Activated naive CD4-positive, alpha-beta T cell treated with anti-CD3 and anti-CD28 coated beads, Interleukin-2, amount 50 U/mL, for 72 hours (primary cell): ENCODE data around the gene SHROOM4. TPM values are rescaled to one million over a fixed set of nuclear protein-coding genes. Genes with fewer than 3 reads are reported as not detected.
A peak's percentile ranks its signal among the peaks of the same experiment; 100 is the strongest.

Source experiments
- ATAC-seq, 2 donors: fragments of 150-1000 bp; cut with Tn5 transposase; 2 replicates each; pipeline ENCODE4 v1.10.0; 2021; ENCODE audit warnings: mild to moderate bottlenecking in 2 of 2, moderate library complexity in 2 of 2
- DNase-seq, 2 donors: peaks; one replicate each; pipeline ENCODE4 v3.0.0; 2021 to 2022; ENCODE audit warnings: low spot score in 2 of 2
- H3K27ac Mint-ChIP-seq, 2 donors: one replicate each; pipeline ENCODE4 v1.8.0; 2022; ENCODE audit warnings: mild to moderate bottlenecking in 2 of 2, mixed read lengths in 2 of 2
- H3K36me3 Mint-ChIP-seq, 2 donors: one replicate each; pipeline ENCODE4 v1.8.0; 2022; ENCODE audit warnings: mixed read lengths in 2 of 2
- H3K9me3 Mint-ChIP-seq, 2 donors: one replicate each; pipeline ENCODE4 v1.8.0; 2022; ENCODE audit warnings: mixed read lengths in 2 of 2
- total RNA-seq, 2 donors: library from RNA; stranded (reverse); gene quantifications; one replicate each; pipeline ENCODE4 v1.2.3, GENCODE V29; 2022

The SHROOM4 gene
- not detected for total RNA-seq

GRCh38 chrX:50813843-50814661 lies at the start of gene SHROOM4:
Gene SHROOM4, minus strand, starts transcription at chrX:50814194. Its CDS starts 176 bp downstream, at chrX:50814018.
- DNase-seq (peak in 1 of 2 donors; percentile 2), ATAC-seq (no peak)
- H3K27ac Mint-ChIP-seq = no peak within 1 kb of the TSS
- H3K36me3 Mint-ChIP-seq = no peaks in the 10 kb centered on the region
- no peaks in the 10 kb centered on the region for H3K9me3 Mint-ChIP-seq

- no peaks in the 10 kb centered on the region for H3K36me3 Mint-ChIP-seq
- H3K27ac Mint-ChIP-seq = no peak overlapping the region
- no peak for DNase-seq
- no peaks in the 10 kb centered on the region for H3K9me3 Mint-ChIP-seq
- ATAC-seq = no peak
These were observed 49.5 kb upstream of the SHROOM4 start for GRCh38 chrX:50863471-50863870.

- no peaks in the 10 kb centered on the region for H3K9me3 Mint-ChIP-seq
- no peak overlapping the region for H3K27ac Mint-ChIP-seq
- DNase-seq = no peak
These were observed 46.5 kb upstream of the SHROOM4 start for GRCh38 chrX:50860518-50860917.

GRCh38 chrX:50858548-50858947 lies 44.6 kb upstream of the SHROOM4 start:
- Mint-ChIP-seq H3K36me3 (no peaks in the 10 kb centered on the region), H3K9me3 (no peaks in the 10 kb centered on the region), H3K27ac (no peak overlapping the region)
- ATAC-seq (no peak), DNase-seq (no peak)

More at GRCh38 chrX:50860518-50860917, 46.5 kb upstream of the SHROOM4 start:
- no peaks in the 10 kb centered on the region for H3K36me3 Mint-ChIP-seq
- ATAC-seq = no peak

- no peaks in the 10 kb centered on the region for H3K36me3 Mint-ChIP-seq
These were observed 39.4 kb upstream of the SHROOM4 start for GRCh38 chrX:50853399-50853798.

DNA sequence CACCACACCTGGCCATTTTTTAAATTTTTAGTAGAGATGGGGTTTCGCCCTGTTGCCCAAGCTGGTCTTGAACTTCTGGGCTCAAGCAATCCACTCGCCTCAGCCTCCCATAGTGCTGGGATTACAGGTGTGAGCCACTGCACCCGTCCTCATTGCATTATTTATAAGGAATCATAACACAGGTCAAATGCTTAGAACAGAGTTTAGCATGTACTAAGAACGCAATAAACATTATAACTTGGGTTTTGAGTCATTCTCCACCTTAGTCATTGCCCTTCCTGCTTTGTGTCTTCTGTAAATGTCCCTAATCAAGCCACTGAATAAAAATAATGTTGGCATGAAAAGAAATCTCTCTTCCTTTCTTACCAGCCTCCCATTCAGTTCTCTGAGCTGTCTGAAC lies 38.5 kb upstream of the SHROOM4 start:
- ATAC-seq = no peak
- Mint-ChIP-seq H3K27ac (no peak overlapping the region), H3K36me3 (no peaks in the 10 kb centered on the region), H3K9me3 (no peaks in the 10 kb centered on the region)
- DNase-seq = no peak

More at GRCh38 chrX:50853399-50853798, 39.4 kb upstream of the SHROOM4 start:
- no peak overlapping the region for H3K27ac Mint-ChIP-seq
- no peak for ATAC-seq
- H3K9me3 Mint-ChIP-seq = no peaks in the 10 kb centered on the region
- DNase-seq = no peak

GRCh38 chrX:50842221-50842620 lies 28.2 kb upstream of the SHROOM4 start:
- H3K27ac Mint-ChIP-seq = no peak overlapping the region
- H3K9me3 Mint-ChIP-seq = no peaks in the 10 kb centered on the region
- no peak for ATAC-seq
- no peak for DNase-seq
- no peaks in the 10 kb centered on the region for H3K36me3 Mint-ChIP-seq

GRCh38 chrX:50839730-50840129 lies 25.7 kb upstream of the SHROOM4 start:
- no peak for DNase-seq
- no peaks in the 10 kb centered on the region for H3K36me3 Mint-ChIP-seq
- no peak for ATAC-seq
- H3K27ac Mint-ChIP-seq = no peak overlapping the region
- no peaks in the 10 kb centered on the region for H3K9me3 Mint-ChIP-seq

DNA sequence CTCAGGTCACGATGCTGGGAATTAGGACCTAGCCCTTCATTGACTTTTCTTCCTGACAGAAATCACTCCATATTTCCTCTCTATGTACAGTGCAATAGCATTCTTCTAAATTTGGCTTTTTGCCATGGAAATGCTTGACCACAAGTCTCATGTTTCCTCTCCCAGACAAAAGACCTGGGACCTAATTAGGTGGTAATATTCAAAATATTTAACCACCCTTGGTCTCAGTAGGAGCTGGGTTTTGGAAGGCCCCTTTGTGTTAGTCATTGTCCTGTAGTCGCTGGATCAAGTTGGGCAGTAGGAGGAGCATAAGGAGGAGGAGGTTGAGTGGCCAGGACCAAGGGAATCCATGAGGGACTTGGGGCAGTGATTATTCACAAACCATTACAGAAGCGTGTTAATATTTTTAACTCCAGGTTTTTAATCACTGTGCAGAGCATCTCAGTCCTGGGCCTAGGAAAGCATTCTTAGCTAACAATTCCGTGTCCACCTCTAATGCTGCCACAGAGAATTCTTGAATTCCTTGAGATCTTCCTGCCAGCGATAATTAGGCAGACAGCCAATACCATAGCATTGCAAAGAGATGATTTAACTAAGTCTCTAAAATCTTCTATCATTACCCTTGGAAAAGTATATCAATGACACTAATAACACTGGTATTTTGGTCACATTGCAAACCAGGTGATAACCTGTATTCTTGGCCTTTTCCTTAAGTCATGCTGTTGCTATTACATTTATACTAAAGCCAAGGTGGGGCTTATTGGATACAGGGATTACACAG lies 25.0 kb upstream of the SHROOM4 start:
- H3K9me3 Mint-ChIP-seq = no peaks in the 10 kb centered on the region
- H3K27ac Mint-ChIP-seq = no peak overlapping the region

DNA sequence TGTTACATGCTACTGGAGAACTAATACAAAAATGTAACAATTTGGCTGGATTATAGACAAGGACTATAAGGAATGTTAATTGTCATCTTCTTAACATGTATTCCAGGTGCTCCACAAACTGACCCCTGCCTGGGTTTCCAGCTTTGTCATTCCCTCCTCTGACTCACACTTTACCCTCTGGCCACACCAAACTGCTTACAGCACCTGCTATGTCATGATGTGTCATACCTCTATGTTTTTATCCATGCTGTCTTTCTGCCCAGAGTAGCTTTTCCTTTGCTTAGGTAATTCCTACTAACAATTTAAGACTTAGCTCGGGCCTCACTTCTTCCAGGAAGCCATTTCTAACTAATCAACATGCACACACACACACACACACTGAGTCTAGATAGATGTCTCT lies 14.0 kb upstream of the SHROOM4 start:
- ATAC-seq = no peak

More for the DNA sequence above, 25.0 kb upstream of the SHROOM4 start:
- no peaks in the 10 kb centered on the region for H3K36me3 Mint-ChIP-seq
- DNase-seq (no peak), ATAC-seq (no peak)

GRCh38 chrX:50825825-50826224 lies 11.8 kb upstream of the SHROOM4 start:
- DNase-seq (no peak), ATAC-seq (no peak)
- Mint-ChIP-seq H3K27ac (no peak overlapping the region), H3K36me3 (no peaks in the 10 kb centered on the region), H3K9me3 (no peaks in the 10 kb centered on the region)

More for the DNA sequence above, 14.0 kb upstream of the SHROOM4 start:
- DNase-seq = no peak
- no peaks in the 10 kb centered on the region for H3K9me3 Mint-ChIP-seq
- no peaks in the 10 kb centered on the region for H3K36me3 Mint-ChIP-seq
- no peak overlapping the region for H3K27ac Mint-ChIP-seq

- Mint-ChIP-seq H3K27ac (no peak overlapping the region), H3K9me3 (no peaks in the 10 kb centered on the region), H3K36me3 (no peaks in the 10 kb centered on the region)
- ATAC-seq (no peak), DNase-seq (no peak)
These were observed 5.0 kb upstream of the SHROOM4 start for GRCh38 chrX:50818986-50819385.

GRCh38 chrX:50815120-50815519 lies 1.1 kb upstream of the SHROOM4 start:
- DNase-seq = no peak
- H3K27ac Mint-ChIP-seq = peak overlapping the region in 1 of 2 donors; percentile 14
- no peaks in the 10 kb centered on the region for H3K36me3 Mint-ChIP-seq
- ATAC-seq = no peak
- no peaks in the 10 kb centered on the region for H3K9me3 Mint-ChIP-seq

DNA sequence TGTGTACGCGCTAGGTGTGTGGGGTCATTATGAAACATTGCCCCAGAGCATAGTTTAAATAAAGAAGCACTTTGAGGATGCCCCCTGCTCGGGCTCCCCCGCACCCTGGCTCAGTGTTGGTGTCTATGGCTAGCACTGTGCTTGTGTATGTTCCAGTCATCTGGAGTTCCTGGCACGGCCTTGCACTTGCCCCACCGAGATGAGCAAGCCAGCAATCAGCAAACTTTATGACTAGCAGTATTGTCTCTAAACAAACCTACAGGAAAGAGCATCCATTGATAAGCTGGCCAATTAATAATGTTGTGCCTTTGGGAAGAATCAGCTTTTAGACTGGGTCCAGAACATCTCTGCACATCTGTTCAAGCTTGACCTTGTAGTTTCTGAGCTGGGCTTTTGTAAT lies 707 bp upstream of the SHROOM4 start:
- no peaks in the 10 kb centered on the region for H3K9me3 Mint-ChIP-seq
- no peak overlapping the region for H3K27ac Mint-ChIP-seq
- ATAC-seq (no peak), DNase-seq (no peak)
- H3K36me3 Mint-ChIP-seq = no peaks in the 10 kb centered on the region

GRCh38 chrX:50812995-50813842 lies 775 bp downstream of the SHROOM4 start:
- peak in 1 of 2 donors; percentile 5 for DNase-seq
- Mint-ChIP-seq H3K36me3 (no peaks in the 10 kb centered on the region), H3K9me3 (no peaks in the 10 kb centered on the region), H3K27ac (no peak overlapping the region)
- ATAC-seq = peak in 1 of 2 donors; percentile 34

GRCh38 chrX:50805276-50805675 lies 8.7 kb downstream of the SHROOM4 start:
- DNase-seq = no peak
- H3K9me3 Mint-ChIP-seq = no peaks in the 10 kb centered on the region
- no peak overlapping the region for H3K27ac Mint-ChIP-seq
- no peak for ATAC-seq
- no peaks in the 10 kb centered on the region for H3K36me3 Mint-ChIP-seq

DNA sequence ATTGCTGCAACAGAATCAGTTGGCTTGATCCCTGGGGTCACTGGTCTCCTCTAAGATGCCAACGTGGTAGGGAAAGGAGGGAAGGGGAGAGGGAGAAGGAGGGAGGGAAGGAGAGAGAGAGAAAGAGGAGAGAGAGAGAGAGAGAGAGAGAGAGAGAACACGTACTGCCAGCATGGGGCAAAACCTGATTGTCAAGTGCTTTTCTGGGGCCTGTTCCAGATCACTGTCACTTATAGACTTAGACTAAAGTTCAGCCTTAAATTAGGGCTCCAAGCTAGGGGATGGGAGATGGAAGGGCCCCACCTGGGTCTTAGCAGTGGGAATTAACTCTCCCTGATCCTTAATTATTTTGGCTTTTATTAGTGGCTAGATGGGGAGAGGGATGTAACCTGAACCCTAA lies 12.9 kb downstream of the SHROOM4 start:
- H3K9me3 Mint-ChIP-seq = no peaks in the 10 kb centered on the region
- DNase-seq = no peak
- no peak overlapping the region for H3K27ac Mint-ChIP-seq
- no peaks in the 10 kb centered on the region for H3K36me3 Mint-ChIP-seq
- no peak for ATAC-seq
